Iris pigment epithelial cell (primary cell): Measurements from ENCODE around the gene NNAT.

Experiments
- DNase-seq: peaks from one replicate; pipeline ENCODE4 v3.0.0-alpha.2; 2011; ENCODE audit warnings: low read depth

NNAT gene

GRCh38 chr20:37523911-37524700, 3.1 kb downstream of the NNAT start:
- no peak for DNase-seq

- peak; percentile 56 for DNase-seq
Measured at GRCh38 chr20:37524859-37525708, 4.0 kb downstream of the NNAT start.

GRCh38 chr20:37525810-37526209, 4.8 kb downstream of the NNAT start:
- DNase-seq = no peak

- DNase-seq = peak; percentile 59
Measured at GRCh38 chr20:37526238-37526838, 5.3 kb downstream of the NNAT start.

GRCh38 chr20:37526839-37527637, 6.0 kb downstream of the NNAT start:
- no peak for DNase-seq

- peak; percentile 81 for DNase-seq
Measured at GRCh38 chr20:37527638-37528445, 6.8 kb downstream of the NNAT start, which contains the start of gene BLCAP. TSS of gene BLCAP (minus strand) at chr20:37527876. CDS start at chr20:37519174, 8,702 bp downstream.

GRCh38 chr20:37528446-37529213, 7.6 kb downstream of the NNAT start:
- no peak for DNase-seq

GRCh38 chr20:37529214-37529967, 8.3 kb downstream of the NNAT start:
- DNase-seq = no peak

- DNase-seq = no peak
Measured at GRCh38 chr20:37529968-37530600, 9.0 kb downstream of the NNAT start.

GRCh38 chr20:37530696-37531095, 9.6 kb downstream of the NNAT start:
- no peak for DNase-seq

- DNase-seq = no peak
Measured at GRCh38 chr20:37531856-37532255, 10.8 kb downstream of the NNAT start.

- DNase-seq = no peak
Measured at GRCh38 chr20:37533154-37533715, 12.2 kb downstream of the NNAT start.

GRCh38 chr20:37534401-37535157, 13.5 kb downstream of the NNAT start:
- peak; percentile 83 for DNase-seq

- DNase-seq = no peak
Measured at GRCh38 chr20:37535443-37536132, 14.5 kb downstream of the NNAT start.

GRCh38 chr20:37537505-37537904, 16.5 kb downstream of the NNAT start:
- no peak for DNase-seq

GRCh38 chr20:37538003-37538402, 17.0 kb downstream of the NNAT start:
- peak; percentile 63 for DNase-seq

- DNase-seq = no peak
Measured at GRCh38 chr20:37539424-37539823, 18.4 kb downstream of the NNAT start.
